ENCODE data around the gene NCOA6.

NCOA6 gene

DNA sequence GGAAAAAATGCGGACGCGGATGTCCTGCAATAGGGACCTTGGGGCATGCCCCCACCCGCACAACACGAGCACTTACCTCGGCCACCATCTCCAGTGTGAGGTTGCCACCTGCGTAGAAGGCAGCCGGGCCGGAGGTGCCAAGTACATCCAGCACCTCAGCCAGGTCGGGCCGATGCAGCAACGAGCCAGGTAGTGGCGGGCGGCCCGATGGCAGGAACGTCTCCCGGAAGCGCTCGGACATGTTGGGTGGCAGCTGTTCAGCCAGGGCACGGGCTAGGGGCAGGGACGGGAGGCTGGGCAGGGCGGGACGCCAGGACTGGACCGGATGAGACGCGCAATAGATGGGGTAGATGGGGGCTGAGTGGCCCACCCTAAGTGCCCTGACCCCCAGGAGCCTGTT lies 33.9 kb upstream of the NCOA6 start:
- ChIA-PET CTCF (no interaction called here), POLR2A (no interaction called here)
- H3K4me1 ChIP-seq (ENCODE audit: control extremely low read depth in 1 of 4, control insufficient read depth in 4 of 4, insufficient read depth in 4 of 4, low read length in 3 of 4), result peaks cover 0 to 4% (median 2%) of the 10 kb centered on the region in 4 experiments
- H3K36me3 ChIP-seq (ENCODE audit: control insufficient read depth in 4 of 4, insufficient read depth in 4 of 4, low read length in 3 of 4), result peaks cover 0 to 12% (median 2%) of the 10 kb centered on the region in 4 experiments
- H3K9me3 ChIP-seq (ENCODE audit: control extremely low read depth in 1 of 5, control insufficient read depth in 4 of 5, insufficient read depth in 2 of 5, low read depth in 1 of 5, low read length in 4 of 5), result no peaks in the 10 kb centered on the region
- DNase-seq, result no peak
- H3K27me3 ChIP-seq (replicated peaks in 2 of 5; ENCODE audit: control insufficient read depth in 4 of 5, insufficient read depth in 5 of 5, low read length in 4 of 5), result no peaks in the 10 kb centered on the region
- no peak overlapping the region for H3K27ac ChIP-seq (ENCODE audit: insufficient read depth in 1 of 2, low read depth in 1 of 2, low read length in 2 of 2, poor library complexity in 1 of 2, severe bottlenecking in 2 of 2)
- no peak overlapping the region for H3K4me3 ChIP-seq (ENCODE audit: control insufficient read depth in 1 of 7, extremely low read depth in 1 of 7, insufficient read depth in 4 of 7, low read depth in 2 of 7, low read length in 6 of 7)
- WGBS (ENCODE audit: insufficient coverage), result 96% methylated on average over 24 of the region's 26 CpGs

DNA sequence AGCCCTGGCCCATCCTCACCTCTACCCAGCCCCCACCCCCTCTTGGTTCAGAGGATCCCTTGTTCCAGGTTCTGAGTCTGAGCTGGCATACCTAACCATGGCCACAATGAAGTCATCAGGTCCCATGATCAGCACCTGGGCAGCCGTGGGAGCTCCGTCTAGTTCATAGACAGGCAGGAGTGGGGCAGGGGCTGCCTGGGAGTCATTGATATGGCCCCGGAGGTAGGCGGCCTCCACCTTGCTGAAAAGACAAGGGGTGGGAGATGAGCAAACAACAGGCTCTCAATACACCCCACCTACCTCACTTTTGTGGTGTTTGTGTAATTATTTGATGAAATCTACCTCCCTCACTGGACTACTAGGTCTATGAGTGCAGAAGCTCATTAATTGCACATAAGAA lies 26.8 kb upstream of the NCOA6 start:
- Histone ChIP-seq H3K4me1 (ENCODE audit: control extremely low read depth in 1 of 4, control insufficient read depth in 4 of 4, insufficient read depth in 4 of 4, low read length in 3 of 4) (no peaks in the 10 kb centered on the region), H3K4me3 (ENCODE audit: control insufficient read depth in 1 of 7, extremely low read depth in 1 of 7, insufficient read depth in 4 of 7, low read depth in 2 of 7, low read length in 6 of 7) (no peak overlapping the region), H3K9me3 (ENCODE audit: control extremely low read depth in 1 of 5, control insufficient read depth in 4 of 5, insufficient read depth in 2 of 5, low read depth in 1 of 5, low read length in 4 of 5) (no peaks in the 10 kb centered on the region), H3K27ac (ENCODE audit: insufficient read depth in 1 of 2, low read depth in 1 of 2, low read length in 2 of 2, poor library complexity in 1 of 2, severe bottlenecking in 2 of 2) (no peak overlapping the region), H3K27me3 (replicated peaks in 2 of 5; ENCODE audit: control insufficient read depth in 4 of 5, insufficient read depth in 5 of 5, low read length in 4 of 5) (no peaks in the 10 kb centered on the region), H3K36me3 (ENCODE audit: control insufficient read depth in 4 of 4, insufficient read depth in 4 of 4, low read length in 3 of 4) (peaks cover 0 to 22% (median 2%) of the 10 kb centered on the region in 4 experiments)
- ChIA-PET POLR2A (no interaction called here), CTCF (interaction anchor here (0.9 to 1.0 kb wide), 2 partner anchors 17 to 20 kb away, joined by 3 to 4 read pairs; partner anchors contain the start of gene GGT7)
- no peak for DNase-seq
- 100% methylated on average over 2 of the region's 4 CpGs for WGBS (ENCODE audit: insufficient coverage)

DNA sequence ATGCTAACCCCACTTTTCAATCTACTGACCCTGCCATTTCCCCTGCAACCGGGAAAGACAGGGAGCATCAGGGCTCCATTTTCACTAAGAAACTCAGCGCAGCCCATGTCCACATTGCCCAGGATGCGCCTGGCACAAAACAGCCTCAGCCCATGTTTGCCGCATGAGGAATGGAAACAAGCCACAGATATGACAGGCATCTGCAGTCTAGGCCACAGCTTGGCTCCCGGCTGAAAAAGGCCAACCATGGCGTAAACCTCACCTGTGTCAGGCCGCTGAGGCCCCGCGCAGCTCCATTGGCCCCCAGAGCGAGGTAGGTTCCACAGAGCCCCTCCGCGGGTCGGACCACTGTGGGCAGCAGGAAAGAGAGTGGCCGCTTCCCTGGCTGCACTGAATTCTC lies 25.5 kb upstream of the NCOA6 start:
- Histone ChIP-seq H3K9me3 (ENCODE audit: control extremely low read depth in 1 of 5, control insufficient read depth in 4 of 5, insufficient read depth in 2 of 5, low read depth in 1 of 5, low read length in 4 of 5) (no peaks in the 10 kb centered on the region), H3K27me3 (replicated peaks in 2 of 5; ENCODE audit: control insufficient read depth in 4 of 5, insufficient read depth in 5 of 5, low read length in 4 of 5) (no peaks in the 10 kb centered on the region), H3K4me1 (ENCODE audit: control extremely low read depth in 1 of 4, control insufficient read depth in 4 of 4, insufficient read depth in 4 of 4, low read length in 3 of 4) (no peaks in the 10 kb centered on the region), H3K36me3 (ENCODE audit: control insufficient read depth in 4 of 4, insufficient read depth in 4 of 4, low read length in 3 of 4) (peaks cover 0 to 14% (median 2%) of the 10 kb centered on the region in 4 experiments), H3K4me3 (ENCODE audit: control insufficient read depth in 1 of 7, extremely low read depth in 1 of 7, insufficient read depth in 4 of 7, low read depth in 2 of 7, low read length in 6 of 7) (no peak overlapping the region), H3K27ac (ENCODE audit: insufficient read depth in 1 of 2, low read depth in 1 of 2, low read length in 2 of 2, poor library complexity in 1 of 2, severe bottlenecking in 2 of 2) (no peak overlapping the region)
- CTCF ChIA-PET, result no interaction called here
- WGBS (ENCODE audit: insufficient coverage), result 98% methylated on average over 13 of the region's 14 CpGs
- DNase-seq, result no peak
- POLR2A ChIA-PET, result no interaction called here

DNA sequence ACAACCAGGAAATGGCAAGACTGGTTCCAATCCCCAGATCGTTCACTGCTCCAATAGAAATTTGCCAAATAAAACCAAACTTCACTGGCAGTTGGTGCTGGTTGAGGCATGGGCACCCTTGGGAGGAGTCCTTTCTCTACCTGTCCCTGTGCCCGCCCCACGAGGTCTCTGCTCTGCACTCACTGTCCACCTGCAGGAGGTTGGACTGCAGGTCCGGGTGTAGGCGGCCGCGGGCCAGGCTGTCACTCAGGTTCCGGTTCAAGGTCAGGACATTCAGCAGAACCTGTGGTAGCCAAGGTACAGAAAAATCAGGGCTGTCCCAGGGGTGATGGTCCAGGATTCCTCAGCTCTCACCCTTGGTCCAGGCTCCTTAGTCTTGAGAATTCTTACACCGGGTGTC lies 24.3 kb upstream of the NCOA6 start:
- ChIA-PET CTCF (no interaction called here), POLR2A (no interaction called here)
- Histone ChIP-seq H3K4me1 (ENCODE audit: control extremely low read depth in 1 of 4, control insufficient read depth in 4 of 4, insufficient read depth in 4 of 4, low read length in 3 of 4) (no peaks in the 10 kb centered on the region), H3K36me3 (ENCODE audit: control insufficient read depth in 4 of 4, insufficient read depth in 4 of 4, low read length in 3 of 4) (peaks cover 0 to 14% (median 2%) of the 10 kb centered on the region in 4 experiments), H3K4me3 (ENCODE audit: control insufficient read depth in 1 of 7, extremely low read depth in 1 of 7, insufficient read depth in 4 of 7, low read depth in 2 of 7, low read length in 6 of 7) (no peak overlapping the region), H3K27me3 (replicated peaks in 2 of 5; ENCODE audit: control insufficient read depth in 4 of 5, insufficient read depth in 5 of 5, low read length in 4 of 5) (no peaks in the 10 kb centered on the region), H3K27ac (ENCODE audit: insufficient read depth in 1 of 2, low read depth in 1 of 2, low read length in 2 of 2, poor library complexity in 1 of 2, severe bottlenecking in 2 of 2) (no peak overlapping the region), H3K9me3 (ENCODE audit: control extremely low read depth in 1 of 5, control insufficient read depth in 4 of 5, insufficient read depth in 2 of 5, low read depth in 1 of 5, low read length in 4 of 5) (no peaks in the 10 kb centered on the region)
- no peak for DNase-seq
- 93% methylated on average over 9 of the region's 9 CpGs for WGBS (ENCODE audit: insufficient coverage)

DNA sequence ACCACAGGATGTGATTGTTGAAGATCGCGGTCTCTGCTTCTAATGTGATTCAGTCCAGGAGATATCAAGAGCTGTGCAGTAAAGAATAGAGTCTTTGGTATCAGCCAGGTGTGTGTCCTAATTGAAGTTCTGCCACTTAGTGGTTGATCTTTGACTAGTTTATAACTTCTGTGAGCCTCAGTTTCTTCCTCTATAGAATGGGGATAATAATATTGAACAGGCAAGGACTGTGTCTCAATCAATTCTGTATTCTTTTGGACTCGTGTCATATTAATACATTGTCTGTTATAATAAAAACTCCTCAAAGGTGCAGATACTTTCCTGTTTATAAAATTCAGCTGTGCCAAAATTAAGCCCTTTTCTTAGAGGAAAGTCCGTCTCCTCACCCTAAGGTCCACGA lies 23.1 kb upstream of the NCOA6 start:
- no peak overlapping the region for H3K27ac ChIP-seq (ENCODE audit: insufficient read depth in 1 of 2, low read depth in 1 of 2, low read length in 2 of 2, poor library complexity in 1 of 2, severe bottlenecking in 2 of 2)
- 96% methylated on average over 4 of the region's 5 CpGs for WGBS (ENCODE audit: insufficient coverage)
- no peaks in the 10 kb centered on the region for H3K4me1 ChIP-seq (ENCODE audit: control extremely low read depth in 1 of 4, control insufficient read depth in 4 of 4, insufficient read depth in 4 of 4, low read length in 3 of 4)
- no peak overlapping the region for H3K4me3 ChIP-seq (ENCODE audit: control insufficient read depth in 1 of 7, extremely low read depth in 1 of 7, insufficient read depth in 4 of 7, low read depth in 2 of 7, low read length in 6 of 7)
- no peaks in the 10 kb centered on the region for H3K27me3 ChIP-seq (replicated peaks in 2 of 5; ENCODE audit: control insufficient read depth in 4 of 5, insufficient read depth in 5 of 5, low read length in 4 of 5)
- no peaks in the 10 kb centered on the region for H3K9me3 ChIP-seq (ENCODE audit: control extremely low read depth in 1 of 5, control insufficient read depth in 4 of 5, insufficient read depth in 2 of 5, low read depth in 1 of 5, low read length in 4 of 5)
- DNase-seq, result no peak
- POLR2A ChIA-PET, result no interaction called here
- H3K36me3 ChIP-seq (ENCODE audit: control insufficient read depth in 4 of 4, insufficient read depth in 4 of 4, low read length in 3 of 4), result peaks cover 0 to 12% (median under 1%) of the 10 kb centered on the region in 4 experiments
- CTCF ChIA-PET, result interaction anchor here (1.0 to 2.2 kb wide), 4 partner anchors 13 to 150 kb away, joined by 3 to 10 read pairs (median 3); no protein-coding TSS in a partner anchor

DNA sequence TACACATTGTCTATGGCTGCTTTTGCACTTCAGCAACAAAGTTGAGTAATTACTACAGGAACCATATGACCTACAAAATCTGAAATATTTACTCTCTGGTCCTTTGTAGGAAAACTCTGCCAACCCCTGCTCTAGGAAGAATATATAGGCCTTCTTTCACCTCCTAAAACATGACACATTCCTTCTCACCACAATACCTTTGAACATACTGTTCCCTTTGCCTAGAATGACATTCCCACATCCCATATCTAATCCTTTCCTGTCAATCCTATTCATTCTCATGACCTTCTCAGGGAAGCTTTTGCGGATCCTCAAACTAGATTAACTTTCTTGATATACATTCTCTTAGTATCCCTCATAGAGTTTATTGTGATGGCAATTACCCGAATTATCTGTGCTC lies 18.0 kb upstream of the NCOA6 start:
- ChIA-PET POLR2A (no interaction called here), CTCF (no interaction called here)
- H3K36me3 ChIP-seq (ENCODE audit: control insufficient read depth in 4 of 4, insufficient read depth in 4 of 4, low read length in 3 of 4), result no peaks in the 10 kb centered on the region
- H3K4me1 ChIP-seq (ENCODE audit: control extremely low read depth in 1 of 4, control insufficient read depth in 4 of 4, insufficient read depth in 4 of 4, low read length in 3 of 4), result no peaks in the 10 kb centered on the region
- H3K4me3 ChIP-seq (ENCODE audit: control insufficient read depth in 1 of 7, extremely low read depth in 1 of 7, insufficient read depth in 4 of 7, low read depth in 2 of 7, low read length in 6 of 7), result no peak overlapping the region
- 100% methylated on average over 1 of the region's 2 CpGs for WGBS (ENCODE audit: insufficient coverage)
- no peak overlapping the region for H3K27ac ChIP-seq (ENCODE audit: insufficient read depth in 1 of 2, low read depth in 1 of 2, low read length in 2 of 2, poor library complexity in 1 of 2, severe bottlenecking in 2 of 2)
- H3K9me3 ChIP-seq (ENCODE audit: control extremely low read depth in 1 of 5, control insufficient read depth in 4 of 5, insufficient read depth in 2 of 5, low read depth in 1 of 5, low read length in 4 of 5), result no peaks in the 10 kb centered on the region
- H3K27me3 ChIP-seq (replicated peaks in 2 of 5; ENCODE audit: control insufficient read depth in 4 of 5, insufficient read depth in 5 of 5, low read length in 4 of 5), result no peaks in the 10 kb centered on the region
- no peak for DNase-seq

DNA sequence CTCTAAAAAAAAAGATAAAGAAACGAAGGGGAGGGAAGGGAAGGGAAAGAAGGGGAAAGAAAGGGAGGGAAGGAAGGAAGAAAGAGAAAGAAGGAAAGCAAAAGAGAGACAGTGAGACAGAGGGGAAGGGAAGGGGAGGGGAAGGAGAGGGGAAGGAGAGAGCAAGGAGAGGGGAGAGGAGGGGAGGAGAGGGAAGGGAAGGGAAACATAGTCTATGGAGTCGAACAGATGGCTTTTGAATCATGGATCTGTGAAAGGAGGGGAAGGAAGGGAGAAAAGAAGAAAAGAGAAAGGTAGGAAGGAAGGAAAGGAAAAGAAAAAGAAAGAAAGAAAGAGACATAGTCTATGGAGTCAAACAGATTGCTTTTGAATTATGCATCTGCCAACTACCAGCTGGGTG lies 16.7 kb upstream of the NCOA6 start:
- Histone ChIP-seq H3K27me3 (replicated peaks in 2 of 5; ENCODE audit: control insufficient read depth in 4 of 5, insufficient read depth in 5 of 5, low read length in 4 of 5) (no peaks in the 10 kb centered on the region), H3K4me3 (ENCODE audit: control insufficient read depth in 1 of 7, extremely low read depth in 1 of 7, insufficient read depth in 4 of 7, low read depth in 2 of 7, low read length in 6 of 7) (no peak overlapping the region), H3K36me3 (ENCODE audit: control insufficient read depth in 4 of 4, insufficient read depth in 4 of 4, low read length in 3 of 4) (no peaks in the 10 kb centered on the region), H3K4me1 (ENCODE audit: control extremely low read depth in 1 of 4, control insufficient read depth in 4 of 4, insufficient read depth in 4 of 4, low read length in 3 of 4) (no peaks in the 10 kb centered on the region), H3K9me3 (ENCODE audit: control extremely low read depth in 1 of 5, control insufficient read depth in 4 of 5, insufficient read depth in 2 of 5, low read depth in 1 of 5, low read length in 4 of 5) (no peaks in the 10 kb centered on the region), H3K27ac (ENCODE audit: insufficient read depth in 1 of 2, low read depth in 1 of 2, low read length in 2 of 2, poor library complexity in 1 of 2, severe bottlenecking in 2 of 2) (no peak overlapping the region)
- POLR2A ChIA-PET, result interaction anchor here (0.6 kb wide), 1 partner anchor 147 kb away, joined by 14 read pairs; no protein-coding TSS in a partner anchor
- 89% methylated on average over 2 of the region's 2 CpGs for WGBS (ENCODE audit: insufficient coverage)
- DNase-seq, result no peak
- CTCF ChIA-PET, result interaction anchor here (0.5 kb wide), 1 partner anchor 634 kb away, joined by 3 read pairs; no protein-coding TSS in a partner anchor
